ENCODE data around the gene NXNL1.
"Not testable (repeated sequence)": the region's sequence is repeated elsewhere in the genome, so short reads cannot be mapped to it uniquely, and the experiment has no call there.

The NXNL1 gene, protein sequence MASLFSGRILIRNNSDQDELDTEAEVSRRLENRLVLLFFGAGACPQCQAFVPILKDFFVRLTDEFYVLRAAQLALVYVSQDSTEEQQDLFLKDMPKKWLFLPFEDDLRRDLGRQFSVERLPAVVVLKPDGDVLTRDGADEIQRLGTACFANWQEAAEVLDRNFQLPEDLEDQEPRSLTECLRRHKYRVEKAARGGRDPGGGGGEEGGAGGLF

DNA sequence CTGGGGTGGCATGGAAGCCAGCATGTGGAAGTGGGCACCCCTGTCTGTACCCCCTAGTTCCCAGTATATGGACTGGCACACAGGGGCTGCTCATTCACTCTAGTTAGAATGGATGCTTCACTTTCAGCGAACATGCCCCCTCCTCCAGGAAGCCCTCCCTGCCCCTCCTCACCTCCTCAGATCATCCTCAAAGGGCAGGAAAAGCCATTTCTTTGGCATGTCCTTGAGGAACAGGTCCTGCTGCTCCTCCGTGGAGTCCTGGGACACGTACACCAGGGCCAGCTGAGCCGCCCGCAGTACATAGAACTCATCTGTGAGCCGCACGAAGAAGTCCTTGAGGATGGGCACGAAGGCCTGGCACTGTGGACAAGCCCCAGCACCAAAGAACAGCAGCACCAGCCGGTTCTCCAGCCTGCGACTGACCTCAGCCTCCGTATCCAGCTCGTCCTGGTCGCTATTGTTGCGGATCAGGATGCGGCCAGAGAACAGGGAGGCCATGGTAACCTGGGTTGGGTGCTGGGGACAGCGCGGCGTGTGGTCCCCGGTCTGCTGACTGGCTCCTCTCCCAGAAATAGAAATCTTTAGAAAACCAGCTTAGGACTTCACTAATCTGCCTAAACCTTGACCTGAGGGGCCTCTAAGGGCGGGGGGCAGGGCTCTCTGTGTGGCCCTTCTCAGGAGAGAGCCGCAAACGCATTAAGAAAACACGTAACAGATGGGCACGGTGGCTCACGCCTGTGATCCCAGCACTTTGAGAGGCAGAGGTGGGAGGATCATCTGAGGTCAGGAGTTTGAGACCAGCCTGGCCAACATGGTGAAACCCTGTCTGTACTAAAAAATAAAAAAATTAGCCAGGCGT is at the start of gene NXNL1:
TSS of gene NXNL1 (minus strand) at position 555 of the 859 bp plus-strand sequence. CDS start at position 498, 57 bp downstream.
- no peak for TF ChIP-seq ZFX (IDR thresholded peaks at IDR 0.05; ENCODE audit: borderline replicate concordance)
- TF ChIP-seq, protein P1, sequence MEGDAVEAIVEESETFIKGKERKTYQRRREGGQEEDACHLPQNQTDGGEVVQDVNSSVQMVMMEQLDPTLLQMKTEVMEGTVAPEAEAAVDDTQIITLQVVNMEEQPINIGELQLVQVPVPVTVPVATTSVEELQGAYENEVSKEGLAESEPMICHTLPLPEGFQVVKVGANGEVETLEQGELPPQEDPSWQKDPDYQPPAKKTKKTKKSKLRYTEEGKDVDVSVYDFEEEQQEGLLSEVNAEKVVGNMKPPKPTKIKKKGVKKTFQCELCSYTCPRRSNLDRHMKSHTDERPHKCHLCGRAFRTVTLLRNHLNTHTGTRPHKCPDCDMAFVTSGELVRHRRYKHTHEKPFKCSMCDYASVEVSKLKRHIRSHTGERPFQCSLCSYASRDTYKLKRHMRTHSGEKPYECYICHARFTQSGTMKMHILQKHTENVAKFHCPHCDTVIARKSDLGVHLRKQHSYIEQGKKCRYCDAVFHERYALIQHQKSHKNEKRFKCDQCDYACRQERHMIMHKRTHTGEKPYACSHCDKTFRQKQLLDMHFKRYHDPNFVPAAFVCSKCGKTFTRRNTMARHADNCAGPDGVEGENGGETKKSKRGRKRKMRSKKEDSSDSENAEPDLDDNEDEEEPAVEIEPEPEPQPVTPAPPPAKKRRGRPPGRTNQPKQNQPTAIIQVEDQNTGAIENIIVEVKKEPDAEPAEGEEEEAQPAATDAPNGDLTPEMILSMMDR (IDR thresholded peaks at IDR 0.05): no peak
- H3K27ac ChIP-seq: no peak within 1 kb of the TSS

DNA sequence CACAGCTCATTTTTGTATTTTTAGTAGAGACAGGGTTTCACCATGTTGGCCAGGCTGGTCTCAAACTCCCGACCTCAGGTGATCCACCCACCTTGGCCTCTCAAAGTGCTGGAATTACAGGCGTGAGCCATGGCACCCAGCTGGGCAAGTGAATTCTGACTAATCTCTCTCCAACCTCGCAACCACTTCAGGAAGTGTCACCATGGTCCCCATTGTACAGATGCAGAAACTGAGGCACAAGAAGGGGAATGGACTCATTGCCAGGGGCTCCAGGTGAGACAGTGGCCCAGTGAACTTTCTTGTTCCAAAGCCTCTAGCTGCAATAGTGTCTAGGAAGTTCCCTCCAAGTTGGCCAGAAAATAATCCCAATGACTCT is 47.8 kb upstream of the NXNL1 start:
- H3K27ac ChIP-seq: not testable (repeated sequence)

DNA sequence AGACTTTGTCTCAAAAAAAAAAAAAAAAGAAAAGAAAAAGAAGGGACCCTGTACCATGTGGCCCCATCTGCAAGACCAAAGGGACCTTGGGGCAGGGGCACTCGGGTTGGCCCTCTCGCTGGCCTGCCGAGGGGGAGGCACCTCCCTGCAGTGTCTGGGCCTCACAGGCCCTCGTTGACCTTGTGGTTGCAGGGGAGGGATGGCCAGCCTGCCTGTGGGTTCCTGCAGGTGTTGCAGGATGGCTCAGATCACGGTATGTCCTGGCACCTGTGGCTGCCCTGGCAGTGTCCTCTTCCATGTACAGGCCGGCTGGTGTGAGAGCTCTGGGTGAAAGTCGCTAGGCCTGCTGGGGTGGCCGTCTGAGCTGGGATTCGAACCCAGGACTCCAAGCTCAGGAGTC is 46.0 kb upstream of the NXNL1 start:
- H3K27ac ChIP-seq: no peak overlapping the region
- TF ChIP-seq ZFX (IDR thresholded peaks at IDR 0.05; ENCODE audit: borderline replicate concordance): no peak
- TF ChIP-seq, protein P1 (IDR thresholded peaks at IDR 0.05): no peak

DNA sequence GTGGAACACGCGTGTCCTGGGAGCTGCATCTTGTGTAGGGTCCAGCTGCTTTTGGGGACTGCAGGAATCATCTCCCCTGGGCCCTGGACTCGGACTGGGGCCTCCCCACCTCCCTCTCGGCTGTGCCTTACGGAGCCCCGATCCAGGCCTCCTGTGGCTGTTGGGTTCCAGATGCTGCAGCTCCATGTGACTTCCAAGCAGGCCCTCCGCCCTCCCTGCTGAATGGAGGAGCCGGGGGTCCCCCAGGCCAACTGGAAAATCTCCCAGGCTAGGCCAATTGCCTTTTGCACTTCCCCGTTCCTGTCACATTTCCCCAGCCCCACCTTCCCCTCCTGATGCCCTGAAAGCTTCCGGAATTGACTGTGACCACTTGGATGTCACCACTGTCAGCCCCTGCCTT is 44.5 kb upstream of the NXNL1 start:
- H3K27ac ChIP-seq: no peak overlapping the region
- TF ChIP-seq ZFX (IDR thresholded peaks at IDR 0.05; ENCODE audit: borderline replicate concordance): no peak
- TF ChIP-seq, protein P1 (IDR thresholded peaks at IDR 0.05): no peak

DNA sequence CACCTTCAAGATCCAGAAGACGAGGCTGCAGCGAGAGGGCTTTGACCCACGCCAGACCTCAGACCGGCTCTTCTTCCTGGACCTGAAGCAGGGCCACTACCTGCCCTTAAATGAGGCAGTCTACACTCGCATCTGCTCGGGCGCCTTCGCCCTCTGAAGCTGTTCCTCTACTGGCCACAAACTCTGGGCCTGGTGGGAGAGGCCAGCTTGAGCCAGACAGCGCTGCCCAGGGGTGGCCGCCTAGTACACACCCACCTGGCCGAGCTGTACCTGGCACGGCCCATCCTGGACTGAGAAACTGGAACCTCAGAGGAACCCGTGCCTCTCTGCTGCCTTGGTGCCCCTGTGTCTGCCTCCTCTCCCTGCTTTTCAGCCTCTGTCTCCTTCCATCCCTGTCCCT is 43.7 kb upstream of the NXNL1 start:
- H3K27ac ChIP-seq: no peak overlapping the region
- TF ChIP-seq, protein P1 (IDR thresholded peaks at IDR 0.05): no peak
- TF ChIP-seq ZFX (IDR thresholded peaks at IDR 0.05; ENCODE audit: borderline replicate concordance): no peak

DNA sequence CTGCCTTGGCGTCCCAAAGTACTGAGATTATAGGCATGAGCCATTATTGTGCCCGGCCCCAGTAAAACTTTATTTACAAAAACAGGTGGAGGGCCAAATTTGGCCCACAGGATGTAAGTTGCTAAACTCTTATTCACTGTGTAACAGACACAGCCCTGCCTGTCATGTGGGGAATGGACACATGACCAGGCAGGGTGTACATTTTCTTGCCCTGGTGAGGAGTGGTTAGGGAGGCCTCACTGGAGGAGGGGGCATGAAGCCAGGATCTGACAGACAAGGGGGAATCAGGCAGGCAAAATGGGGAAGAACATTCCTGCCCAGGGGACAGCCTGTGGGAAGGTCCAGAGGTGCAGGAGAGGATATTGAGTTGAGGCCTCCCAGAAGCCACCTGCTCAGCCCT is 43.3 kb upstream of the NXNL1 start:
- TF ChIP-seq ZFX (IDR thresholded peaks at IDR 0.05; ENCODE audit: borderline replicate concordance): no peak
- TF ChIP-seq, protein P1 (IDR thresholded peaks at IDR 0.05): no peak
- no peak overlapping the region for H3K27ac ChIP-seq

DNA sequence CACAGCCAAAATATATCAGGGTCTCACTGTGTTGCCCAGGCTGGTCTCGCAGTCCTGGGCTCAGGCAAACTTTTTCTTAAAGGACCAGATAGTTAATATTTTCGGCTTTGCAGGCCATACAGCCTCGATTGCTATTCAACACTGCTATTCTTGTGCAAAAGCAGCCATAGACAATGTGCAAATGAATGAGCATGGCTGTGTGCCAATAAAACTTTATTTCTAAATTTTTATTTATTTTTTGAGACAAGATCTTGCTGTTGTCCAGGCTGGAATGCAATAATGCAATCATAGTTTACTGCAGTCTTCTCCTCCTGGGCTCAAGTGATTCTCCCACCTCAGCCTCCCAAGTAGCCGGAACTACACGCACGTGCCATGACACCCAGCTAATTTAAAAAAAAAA is 42.5 kb upstream of the NXNL1 start:
- TF ChIP-seq, protein P1 (IDR thresholded peaks at IDR 0.05): no peak
- TF ChIP-seq ZFX (IDR thresholded peaks at IDR 0.05; ENCODE audit: borderline replicate concordance): no peak

More for the DNA sequence above, 42.5 kb upstream of the NXNL1 start:
- no peak overlapping the region for H3K27ac ChIP-seq

Data from 22Rv1 (cell line).